Measurements from ENCODE around the gene ALX1. TPM values are rescaled to one million over a fixed set of nuclear protein-coding genes. Genes with fewer than 3 reads are reported as not detected.
A peak's percentile ranks its signal among the peaks of the same experiment; 100 is the strongest.

ALX1 gene
- polyA plus RNA-seq, 4 donors = not detected

- no peaks in the 10 kb centered on the region for H3K9me3 ChIP-seq (ENCODE audit: control insufficient read depth in 2 of 2, insufficient read depth in 1 of 2, low read depth in 1 of 2, low read length in 1 of 2)
- peaks cover 0 to 20% (median 0%) of the 10 kb centered on the region in 3 donors for H3K4me1 ChIP-seq (ENCODE audit: control insufficient read depth in 3 of 3, insufficient read depth in 2 of 3, low read depth in 1 of 3, low read length in 2 of 3)
- H3K4me3 ChIP-seq (ENCODE audit: low read depth in 1 of 3, low read length in 3 of 3) = peak overlapping the region in 2 of 3 donors; percentile 34 to 50
- DNase-seq = peak; percentile 5 to 32
- no peak for FAIRE-seq
- no peaks in the 10 kb centered on the region for H3K36me3 ChIP-seq (ENCODE audit: control insufficient read depth in 3 of 3, insufficient read depth in 2 of 3, low read depth in 1 of 3, low read length in 3 of 3)
- no peak overlapping the region for H3K27ac ChIP-seq (ENCODE audit: low read depth in 1 of 3, low read length in 2 of 3)
- H3K27me3 ChIP-seq (ENCODE audit: control insufficient read depth in 3 of 3, insufficient read depth in 3 of 3, low read length in 3 of 3) = peaks cover 2 to 62% (median 25%) of the 10 kb centered on the region in 3 donors
- 2 to 8% (median 5%) methylated on average over 15 of the region's 15 CpGs for WGBS, 3 donors
These were observed 1.1 kb downstream of the ALX1 start for GRCh38 chr12:85280984-85281630.

- 9 to 13% (median 9%) methylated on average over 11 of the region's 11 CpGs for WGBS, 3 donors
- DNase-seq (no peak), FAIRE-seq (no peak)
- no peaks in the 10 kb centered on the region for H3K36me3 ChIP-seq (ENCODE audit: control insufficient read depth in 3 of 3, insufficient read depth in 2 of 3, low read depth in 1 of 3, low read length in 3 of 3)
- H3K27me3 ChIP-seq (ENCODE audit: control insufficient read depth in 3 of 3, insufficient read depth in 3 of 3, low read length in 3 of 3) = peaks cover 2 to 56% (median 22%) of the 10 kb centered on the region in 3 donors
- H3K4me1 ChIP-seq (ENCODE audit: control insufficient read depth in 3 of 3, insufficient read depth in 2 of 3, low read depth in 1 of 3, low read length in 2 of 3) = peaks cover 0 to 20% (median 0%) of the 10 kb centered on the region in 3 donors
- H3K9me3 ChIP-seq (ENCODE audit: control insufficient read depth in 2 of 2, insufficient read depth in 1 of 2, low read depth in 1 of 2, low read length in 1 of 2) = no peaks in the 10 kb centered on the region
- H3K27ac ChIP-seq (ENCODE audit: low read depth in 1 of 3, low read length in 2 of 3) = no peak overlapping the region
- no peak overlapping the region for H3K4me3 ChIP-seq (ENCODE audit: low read depth in 1 of 3, low read length in 3 of 3)
These were observed 1.8 kb downstream of the ALX1 start for GRCh38 chr12:85281636-85282312.

- DNase-seq (no peak), FAIRE-seq (no peak)
- H3K4me3 ChIP-seq (ENCODE audit: low read depth in 1 of 3, low read length in 3 of 3) = no peak overlapping the region
- H3K36me3 ChIP-seq (ENCODE audit: control insufficient read depth in 3 of 3, insufficient read depth in 2 of 3, low read depth in 1 of 3, low read length in 3 of 3) = no peaks in the 10 kb centered on the region
- no peak overlapping the region for H3K27ac ChIP-seq (ENCODE audit: low read depth in 1 of 3, low read length in 2 of 3)
- 46 to 59% (median 56%) methylated on average over 6 of the region's 6 CpGs for WGBS, 3 donors
- H3K9me3 ChIP-seq (ENCODE audit: control insufficient read depth in 2 of 2, insufficient read depth in 1 of 2, low read depth in 1 of 2, low read length in 1 of 2) = no peaks in the 10 kb centered on the region
- peaks cover 2 to 39% (median 14%) of the 10 kb centered on the region in 3 donors for H3K27me3 ChIP-seq (ENCODE audit: control insufficient read depth in 3 of 3, insufficient read depth in 3 of 3, low read length in 3 of 3)
- peaks cover 0 to 16% (median 0%) of the 10 kb centered on the region in 3 donors for H3K4me1 ChIP-seq (ENCODE audit: control insufficient read depth in 3 of 3, insufficient read depth in 2 of 3, low read depth in 1 of 3, low read length in 2 of 3)
These were observed 3.5 kb downstream of the ALX1 start for GRCh38 chr12:85283560-85283959.

- Histone ChIP-seq H3K4me1 (ENCODE audit: control insufficient read depth in 3 of 3, insufficient read depth in 2 of 3, low read depth in 1 of 3, low read length in 2 of 3) (no peaks in the 10 kb centered on the region), H3K27ac (ENCODE audit: low read depth in 1 of 3, low read length in 2 of 3) (no peak overlapping the region), H3K4me3 (ENCODE audit: low read depth in 1 of 3, low read length in 3 of 3) (no peak overlapping the region), H3K9me3 (ENCODE audit: control insufficient read depth in 2 of 2, insufficient read depth in 1 of 2, low read depth in 1 of 2, low read length in 1 of 2) (no peaks in the 10 kb centered on the region), H3K27me3 (ENCODE audit: control insufficient read depth in 3 of 3, insufficient read depth in 3 of 3, low read length in 3 of 3) (no peaks in the 10 kb centered on the region), H3K36me3 (ENCODE audit: control insufficient read depth in 3 of 3, insufficient read depth in 2 of 3, low read depth in 1 of 3, low read length in 3 of 3) (no peaks in the 10 kb centered on the region)
- no peak for DNase-seq
- no peak for FAIRE-seq
- 8 to 30% (median 29%) methylated on average over 3 of the region's 3 CpGs for WGBS, 3 donors
These were observed 16.3 kb downstream of the ALX1 start for GRCh38 chr12:85296362-85296761.

- Histone ChIP-seq H3K36me3 (ENCODE audit: control insufficient read depth in 3 of 3, insufficient read depth in 2 of 3, low read depth in 1 of 3, low read length in 3 of 3) (no peaks in the 10 kb centered on the region), H3K9me3 (ENCODE audit: control insufficient read depth in 2 of 2, insufficient read depth in 1 of 2, low read depth in 1 of 2, low read length in 1 of 2) (no peaks in the 10 kb centered on the region), H3K4me3 (ENCODE audit: low read depth in 1 of 3, low read length in 3 of 3) (no peak overlapping the region), H3K27ac (ENCODE audit: low read depth in 1 of 3, low read length in 2 of 3) (no peak overlapping the region), H3K4me1 (ENCODE audit: control insufficient read depth in 3 of 3, insufficient read depth in 2 of 3, low read depth in 1 of 3, low read length in 2 of 3) (no peaks in the 10 kb centered on the region), H3K27me3 (ENCODE audit: control insufficient read depth in 3 of 3, insufficient read depth in 3 of 3, low read length in 3 of 3) (no peaks in the 10 kb centered on the region)
- FAIRE-seq (no peak), DNase-seq (peak in 1 of 2 donors; percentile 44)
- 4 to 31% (median 6%) methylated on average over 2 of the region's 2 CpGs for WGBS, 3 donors
These were observed 19.0 kb downstream of the ALX1 start for GRCh38 chr12:85299053-85299452.

GRCh38 chr12:85301051-85301450, 21.0 kb downstream of the ALX1 start:
- 66 to 74% (median 68%) methylated on average over 7 of the region's 7 CpGs for WGBS, 3 donors
- no peak overlapping the region for H3K27ac ChIP-seq (ENCODE audit: low read depth in 1 of 3, low read length in 2 of 3)
- H3K4me1 ChIP-seq (ENCODE audit: control insufficient read depth in 3 of 3, insufficient read depth in 2 of 3, low read depth in 1 of 3, low read length in 2 of 3) = no peaks in the 10 kb centered on the region
- DNase-seq = no peak
- H3K9me3 ChIP-seq (ENCODE audit: control insufficient read depth in 2 of 2, insufficient read depth in 1 of 2, low read depth in 1 of 2, low read length in 1 of 2) = no peaks in the 10 kb centered on the region
- FAIRE-seq = no peak
- H3K36me3 ChIP-seq (ENCODE audit: control insufficient read depth in 3 of 3, insufficient read depth in 2 of 3, low read depth in 1 of 3, low read length in 3 of 3) = no peaks in the 10 kb centered on the region
- no peak overlapping the region for H3K4me3 ChIP-seq (ENCODE audit: low read depth in 1 of 3, low read length in 3 of 3)
- no peaks in the 10 kb centered on the region for H3K27me3 ChIP-seq (ENCODE audit: control insufficient read depth in 3 of 3, insufficient read depth in 3 of 3, low read length in 3 of 3)

- DNase-seq = no peak
- WGBS, 3 donors = 23 to 40% (median 32%) methylated on average over 5 of the region's 5 CpGs
These were observed 28.4 kb downstream of the ALX1 start for GRCh38 chr12:85308374-85308773.

GRCh38 chr12:85309125-85309566, 29.1 kb downstream of the ALX1 start:
- Histone ChIP-seq H3K27me3 (ENCODE audit: control insufficient read depth in 3 of 3, insufficient read depth in 3 of 3, low read length in 3 of 3) (no peaks in the 10 kb centered on the region), H3K4me1 (ENCODE audit: control insufficient read depth in 3 of 3, insufficient read depth in 2 of 3, low read depth in 1 of 3, low read length in 2 of 3) (no peaks in the 10 kb centered on the region), H3K9me3 (ENCODE audit: control insufficient read depth in 2 of 2, insufficient read depth in 1 of 2, low read depth in 1 of 2, low read length in 1 of 2) (no peaks in the 10 kb centered on the region), H3K36me3 (ENCODE audit: control insufficient read depth in 3 of 3, insufficient read depth in 2 of 3, low read depth in 1 of 3, low read length in 3 of 3) (no peaks in the 10 kb centered on the region), H3K4me3 (ENCODE audit: low read depth in 1 of 3, low read length in 3 of 3) (no peak overlapping the region), H3K27ac (ENCODE audit: low read depth in 1 of 3, low read length in 2 of 3) (no peak overlapping the region)
- no peak for FAIRE-seq
- WGBS, 3 donors = 41 to 61% (median 57%) methylated on average over 5 of the region's 5 CpGs
- no peak for DNase-seq

More at GRCh38 chr12:85308374-85308773, 28.4 kb downstream of the ALX1 start:
- no peak overlapping the region for H3K27ac ChIP-seq (ENCODE audit: low read depth in 1 of 3, low read length in 2 of 3)
- H3K4me3 ChIP-seq (ENCODE audit: low read depth in 1 of 3, low read length in 3 of 3) = no peak overlapping the region
- H3K27me3 ChIP-seq (ENCODE audit: control insufficient read depth in 3 of 3, insufficient read depth in 3 of 3, low read length in 3 of 3) = no peaks in the 10 kb centered on the region
- H3K36me3 ChIP-seq (ENCODE audit: control insufficient read depth in 3 of 3, insufficient read depth in 2 of 3, low read depth in 1 of 3, low read length in 3 of 3) = no peaks in the 10 kb centered on the region
- no peaks in the 10 kb centered on the region for H3K4me1 ChIP-seq (ENCODE audit: control insufficient read depth in 3 of 3, insufficient read depth in 2 of 3, low read depth in 1 of 3, low read length in 2 of 3)
- H3K9me3 ChIP-seq (ENCODE audit: control insufficient read depth in 2 of 2, insufficient read depth in 1 of 2, low read depth in 1 of 2, low read length in 1 of 2) = no peaks in the 10 kb centered on the region
- no peak for FAIRE-seq
